ENCODE data around the gene ARHGAP18. TPM values are rescaled to one million over a fixed set of nuclear protein-coding genes. Genes with fewer than 3 reads are reported as not detected.

ARHGAP18 gene
- total and polyA plus RNA-seq, 2 experiments from 2014 or later = 4.3 to 5.0 TPM

DNA sequence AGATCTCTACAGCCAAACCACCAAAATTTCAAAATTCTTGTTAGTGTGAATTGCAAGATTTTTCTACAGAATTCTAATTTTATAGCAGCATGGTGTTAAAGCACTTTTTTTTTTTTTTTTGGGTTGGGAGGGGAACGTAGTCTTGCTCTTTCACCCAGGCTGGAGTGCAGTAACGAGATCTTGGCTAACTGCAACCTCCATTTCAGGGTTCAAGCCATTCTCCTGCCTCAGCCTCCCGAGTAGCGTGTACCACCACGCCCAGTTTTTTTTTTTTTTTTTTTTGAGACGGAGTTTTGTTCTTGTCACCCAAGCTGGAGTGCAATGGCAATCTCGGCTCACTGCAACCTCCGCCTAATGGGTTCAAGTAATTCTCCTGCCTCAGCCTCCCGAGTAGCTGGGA is 11.5 kb downstream of the ARHGAP18 start (continued):
- TF ChIP-seq, protein P1, sequence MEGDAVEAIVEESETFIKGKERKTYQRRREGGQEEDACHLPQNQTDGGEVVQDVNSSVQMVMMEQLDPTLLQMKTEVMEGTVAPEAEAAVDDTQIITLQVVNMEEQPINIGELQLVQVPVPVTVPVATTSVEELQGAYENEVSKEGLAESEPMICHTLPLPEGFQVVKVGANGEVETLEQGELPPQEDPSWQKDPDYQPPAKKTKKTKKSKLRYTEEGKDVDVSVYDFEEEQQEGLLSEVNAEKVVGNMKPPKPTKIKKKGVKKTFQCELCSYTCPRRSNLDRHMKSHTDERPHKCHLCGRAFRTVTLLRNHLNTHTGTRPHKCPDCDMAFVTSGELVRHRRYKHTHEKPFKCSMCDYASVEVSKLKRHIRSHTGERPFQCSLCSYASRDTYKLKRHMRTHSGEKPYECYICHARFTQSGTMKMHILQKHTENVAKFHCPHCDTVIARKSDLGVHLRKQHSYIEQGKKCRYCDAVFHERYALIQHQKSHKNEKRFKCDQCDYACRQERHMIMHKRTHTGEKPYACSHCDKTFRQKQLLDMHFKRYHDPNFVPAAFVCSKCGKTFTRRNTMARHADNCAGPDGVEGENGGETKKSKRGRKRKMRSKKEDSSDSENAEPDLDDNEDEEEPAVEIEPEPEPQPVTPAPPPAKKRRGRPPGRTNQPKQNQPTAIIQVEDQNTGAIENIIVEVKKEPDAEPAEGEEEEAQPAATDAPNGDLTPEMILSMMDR (conservative IDR thresholded peaks at IDR 0.05; ENCODE audit: low read depth in 2 of 2) = no peak
- TF ChIP-seq STAT1 (IDR thresholded peaks at IDR 0.05; ENCODE audit: unreplicated experiment) (no peak), ZNF114 (CRISPR knock-in tag; IDR thresholded peaks at IDR 0.05) (no peak)

DNA sequence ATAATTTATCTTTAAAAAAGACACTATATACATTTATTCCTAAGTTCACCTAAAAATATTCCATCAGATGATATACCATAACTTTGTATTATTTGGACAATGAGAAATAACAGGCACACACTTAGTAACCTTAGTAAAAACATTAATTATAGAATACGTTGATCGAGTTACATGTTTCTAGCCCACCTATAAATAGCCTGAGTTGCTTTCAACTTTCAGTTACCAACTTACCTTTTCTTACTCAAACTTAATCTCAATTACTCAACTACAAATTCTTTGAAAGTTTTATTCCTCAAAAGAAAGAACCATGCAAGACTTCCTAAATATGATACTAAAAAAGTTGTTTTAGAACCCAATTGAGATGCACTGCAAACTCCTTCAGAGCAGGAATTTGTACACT is 12.2 kb downstream of the ARHGAP18 start:
- no peak for ATAC-seq
- Histone ChIP-seq H3K4me3 (no peak overlapping the region), H3K36me3 (ENCODE audit: insufficient read depth) (no peaks in the 10 kb centered on the region), H3F3A (replicated peaks; ENCODE audit: low read depth) (no peaks in the 10 kb centered on the region), H3K27me3 (ENCODE audit: insufficient read depth) (no peaks in the 10 kb centered on the region), H3K4me2 (no peak overlapping the region), H3K79me2 (replicated peaks; ENCODE audit: insufficient read depth) (no peaks in the 10 kb centered on the region), H3K4me1 (ENCODE audit: insufficient read depth) (no peaks in the 10 kb centered on the region), H3K27ac (ENCODE audit: low read depth) (no peak overlapping the region), H3K9me2 (ENCODE audit: insufficient read depth) (no peaks in the 10 kb centered on the region), H2AFZ (no peak overlapping the region), H4K20me1 (replicated peaks; ENCODE audit: insufficient read depth) (no peaks in the 10 kb centered on the region)
- Mint-ChIP-seq H3K27me3 (ENCODE audit: insufficient read depth, low read depth, poor library complexity) (no peaks in the 10 kb centered on the region), H3K36me3 (ENCODE audit: low read depth) (no peaks in the 10 kb centered on the region), H3K4me1 (peaks cover 9% of the 10 kb centered on the region), H3K9me3 (no peaks in the 10 kb centered on the region), H3K27ac (no peak overlapping the region), H3K4me3 (no peak overlapping the region)
- TF ChIP-seq CREB1 (CRISPR knock-in tag; IDR thresholded peaks at IDR 0.05; ENCODE audit: low read depth) = no peak
- no peak for TF ChIP-seq ZNF114 (CRISPR knock-in tag; IDR thresholded peaks at IDR 0.05)
- TF ChIP-seq EZH2 (IDR thresholded peaks at IDR 0.05; ENCODE audit: low read depth, unreplicated experiment) = no peak
- no peak for TF ChIP-seq STAT1 (IDR thresholded peaks at IDR 0.05; ENCODE audit: unreplicated experiment)
- DNase-seq (ENCODE audit: low spot score) = no peak

DNA sequence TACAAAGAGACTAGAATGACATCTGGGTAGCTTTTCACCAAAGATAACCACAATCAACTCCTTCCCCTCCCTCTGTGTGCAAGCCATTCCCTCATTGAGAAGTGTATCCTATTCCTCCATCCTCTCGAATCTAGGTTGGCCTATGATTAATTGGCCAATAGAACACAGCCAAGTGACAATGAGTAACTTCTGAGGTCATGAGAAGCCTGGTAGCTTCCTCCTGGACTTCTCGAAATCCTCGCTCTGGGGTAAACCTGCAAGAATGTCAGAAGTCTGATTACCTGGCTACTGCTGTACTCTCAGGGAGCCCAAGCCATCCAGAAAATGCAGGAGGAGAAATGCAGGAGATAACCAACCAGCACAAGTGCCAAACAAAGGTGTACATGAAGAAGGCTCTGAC is 13.1 kb downstream of the ARHGAP18 start:
- Mint-ChIP-seq H3K4me3 (no peak overlapping the region), H3K36me3 (ENCODE audit: low read depth) (no peaks in the 10 kb centered on the region), H3K9me3 (no peaks in the 10 kb centered on the region), H3K4me1 (peaks cover 13% of the 10 kb centered on the region), H3K27ac (no peak overlapping the region; the same call in 1 of the 2 replicates), H3K27me3 (ENCODE audit: insufficient read depth, low read depth, poor library complexity) (no peaks in the 10 kb centered on the region)
- Histone ChIP-seq H3K9me2 (ENCODE audit: insufficient read depth) (no peaks in the 10 kb centered on the region), H3K4me1 (ENCODE audit: insufficient read depth) (no peaks in the 10 kb centered on the region), H3K79me2 (replicated peaks; ENCODE audit: insufficient read depth) (no peaks in the 10 kb centered on the region), H3K36me3 (ENCODE audit: insufficient read depth) (no peaks in the 10 kb centered on the region), H3K27ac (ENCODE audit: low read depth) (no peak overlapping the region), H3K4me2 (peak overlapping the region; percentile 9; the same call in 1 of the 2 replicates), H3F3A (replicated peaks; ENCODE audit: low read depth) (no peaks in the 10 kb centered on the region), H2AFZ (no peak overlapping the region), H4K20me1 (replicated peaks; ENCODE audit: insufficient read depth) (no peaks in the 10 kb centered on the region), H3K4me3 (no peak overlapping the region), H3K27me3 (ENCODE audit: insufficient read depth) (no peaks in the 10 kb centered on the region)
- ATAC-seq (no peak), DNase-seq (ENCODE audit: low spot score) (no peak)
- TF ChIP-seq EZH2 (IDR thresholded peaks at IDR 0.05; ENCODE audit: low read depth, unreplicated experiment) (no peak), JUNB (IDR thresholded peaks at IDR 0.05; ENCODE audit: unreplicated experiment) (no peak)
- TF ChIP-seq, protein P2, sequence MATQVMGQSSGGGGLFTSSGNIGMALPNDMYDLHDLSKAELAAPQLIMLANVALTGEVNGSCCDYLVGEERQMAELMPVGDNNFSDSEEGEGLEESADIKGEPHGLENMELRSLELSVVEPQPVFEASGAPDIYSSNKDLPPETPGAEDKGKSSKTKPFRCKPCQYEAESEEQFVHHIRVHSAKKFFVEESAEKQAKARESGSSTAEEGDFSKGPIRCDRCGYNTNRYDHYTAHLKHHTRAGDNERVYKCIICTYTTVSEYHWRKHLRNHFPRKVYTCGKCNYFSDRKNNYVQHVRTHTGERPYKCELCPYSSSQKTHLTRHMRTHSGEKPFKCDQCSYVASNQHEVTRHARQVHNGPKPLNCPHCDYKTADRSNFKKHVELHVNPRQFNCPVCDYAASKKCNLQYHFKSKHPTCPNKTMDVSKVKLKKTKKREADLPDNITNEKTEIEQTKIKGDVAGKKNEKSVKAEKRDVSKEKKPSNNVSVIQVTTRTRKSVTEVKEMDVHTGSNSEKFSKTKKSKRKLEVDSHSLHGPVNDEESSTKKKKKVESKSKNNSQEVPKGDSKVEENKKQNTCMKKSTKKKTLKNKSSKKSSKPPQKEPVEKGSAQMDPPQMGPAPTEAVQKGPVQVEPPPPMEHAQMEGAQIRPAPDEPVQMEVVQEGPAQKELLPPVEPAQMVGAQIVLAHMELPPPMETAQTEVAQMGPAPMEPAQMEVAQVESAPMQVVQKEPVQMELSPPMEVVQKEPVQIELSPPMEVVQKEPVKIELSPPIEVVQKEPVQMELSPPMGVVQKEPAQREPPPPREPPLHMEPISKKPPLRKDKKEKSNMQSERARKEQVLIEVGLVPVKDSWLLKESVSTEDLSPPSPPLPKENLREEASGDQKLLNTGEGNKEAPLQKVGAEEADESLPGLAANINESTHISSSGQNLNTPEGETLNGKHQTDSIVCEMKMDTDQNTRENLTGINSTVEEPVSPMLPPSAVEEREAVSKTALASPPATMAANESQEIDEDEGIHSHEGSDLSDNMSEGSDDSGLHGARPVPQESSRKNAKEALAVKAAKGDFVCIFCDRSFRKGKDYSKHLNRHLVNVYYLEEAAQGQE (IDR thresholded peaks at IDR 0.05; ENCODE audit: unreplicated experiment) = no peak
- TF ChIP-seq, protein P3, sequence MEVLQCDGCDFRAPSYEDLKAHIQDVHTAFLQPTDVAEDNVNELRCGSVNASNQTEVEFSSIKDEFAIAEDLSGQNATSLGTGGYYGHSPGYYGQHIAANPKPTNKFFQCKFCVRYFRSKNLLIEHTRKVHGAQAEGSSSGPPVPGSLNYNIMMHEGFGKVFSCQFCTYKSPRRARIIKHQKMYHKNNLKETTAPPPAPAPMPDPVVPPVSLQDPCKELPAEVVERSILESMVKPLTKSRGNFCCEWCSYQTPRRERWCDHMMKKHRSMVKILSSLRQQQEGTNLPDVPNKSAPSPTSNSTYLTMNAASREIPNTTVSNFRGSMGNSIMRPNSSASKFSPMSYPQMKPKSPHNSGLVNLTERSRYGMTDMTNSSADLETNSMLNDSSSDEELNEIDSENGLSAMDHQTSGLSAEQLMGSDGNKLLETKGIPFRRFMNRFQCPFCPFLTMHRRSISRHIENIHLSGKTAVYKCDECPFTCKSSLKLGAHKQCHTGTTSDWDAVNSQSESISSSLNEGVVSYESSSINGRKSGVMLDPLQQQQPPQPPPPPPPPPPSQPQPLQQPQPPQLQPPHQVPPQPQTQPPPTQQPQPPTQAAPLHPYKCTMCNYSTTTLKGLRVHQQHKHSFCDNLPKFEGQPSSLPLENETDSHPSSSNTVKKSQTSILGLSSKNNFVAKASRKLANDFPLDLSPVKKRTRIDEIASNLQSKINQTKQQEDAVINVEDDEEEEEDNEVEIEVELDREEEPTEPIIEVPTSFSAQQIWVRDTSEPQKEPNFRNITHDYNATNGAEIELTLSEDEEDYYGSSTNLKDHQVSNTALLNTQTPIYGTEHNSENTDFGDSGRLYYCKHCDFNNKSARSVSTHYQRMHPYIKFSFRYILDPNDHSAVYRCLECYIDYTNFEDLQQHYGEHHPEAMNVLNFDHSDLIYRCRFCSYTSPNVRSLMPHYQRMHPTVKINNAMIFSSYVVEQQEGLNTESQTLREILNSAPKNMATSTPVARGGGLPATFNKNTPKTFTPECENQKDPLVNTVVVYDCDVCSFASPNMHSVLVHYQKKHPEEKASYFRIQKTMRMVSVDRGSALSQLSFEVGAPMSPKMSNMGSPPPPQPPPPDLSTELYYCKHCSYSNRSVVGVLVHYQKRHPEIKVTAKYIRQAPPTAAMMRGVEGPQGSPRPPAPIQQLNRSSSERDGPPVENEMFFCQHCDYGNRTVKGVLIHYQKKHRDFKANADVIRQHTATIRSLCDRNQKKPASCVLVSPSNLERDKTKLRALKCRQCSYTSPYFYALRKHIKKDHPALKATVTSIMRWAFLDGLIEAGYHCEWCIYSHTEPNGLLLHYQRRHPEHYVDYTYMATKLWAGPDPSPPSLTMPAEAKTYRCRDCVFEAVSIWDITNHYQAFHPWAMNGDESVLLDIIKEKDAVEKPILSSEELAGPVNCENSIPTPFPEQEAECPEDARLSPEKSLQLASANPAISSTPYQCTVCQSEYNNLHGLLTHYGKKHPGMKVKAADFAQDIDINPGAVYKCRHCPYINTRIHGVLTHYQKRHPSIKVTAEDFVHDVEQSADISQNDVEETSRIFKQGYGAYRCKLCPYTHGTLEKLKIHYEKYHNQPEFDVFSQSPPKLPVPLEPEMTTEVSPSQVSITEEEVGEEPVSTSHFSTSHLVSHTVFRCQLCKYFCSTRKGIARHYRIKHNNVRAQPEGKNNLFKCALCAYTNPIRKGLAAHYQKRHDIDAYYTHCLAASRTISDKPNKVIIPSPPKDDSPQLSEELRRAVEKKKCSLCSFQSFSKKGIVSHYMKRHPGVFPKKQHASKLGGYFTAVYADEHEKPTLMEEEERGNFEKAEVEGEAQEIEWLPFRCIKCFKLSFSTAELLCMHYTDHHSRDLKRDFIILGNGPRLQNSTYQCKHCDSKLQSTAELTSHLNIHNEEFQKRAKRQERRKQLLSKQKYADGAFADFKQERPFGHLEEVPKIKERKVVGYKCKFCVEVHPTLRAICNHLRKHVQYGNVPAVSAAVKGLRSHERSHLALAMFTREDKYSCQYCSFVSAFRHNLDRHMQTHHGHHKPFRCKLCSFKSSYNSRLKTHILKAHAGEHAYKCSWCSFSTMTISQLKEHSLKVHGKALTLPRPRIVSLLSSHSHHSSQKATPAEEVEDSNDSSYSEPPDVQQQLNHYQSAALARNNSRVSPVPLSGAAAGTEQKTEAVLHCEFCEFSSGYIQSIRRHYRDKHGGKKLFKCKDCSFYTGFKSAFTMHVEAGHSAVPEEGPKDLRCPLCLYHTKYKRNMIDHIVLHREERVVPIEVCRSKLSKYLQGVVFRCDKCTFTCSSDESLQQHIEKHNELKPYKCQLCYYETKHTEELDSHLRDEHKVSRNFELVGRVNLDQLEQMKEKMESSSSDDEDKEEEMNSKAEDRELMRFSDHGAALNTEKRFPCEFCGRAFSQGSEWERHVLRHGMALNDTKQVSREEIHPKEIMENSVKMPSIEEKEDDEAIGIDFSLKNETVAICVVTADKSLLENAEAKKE (CRISPR knock-in tag; IDR thresholded peaks at IDR 0.05) = no peak
